ENCODE measurements around the gene ISLR2. TPM values are rescaled to one million over a fixed set of nuclear protein-coding genes. Genes with fewer than 3 reads are reported as not detected.

The ISLR2 gene
- total RNA-seq, 1 experiment from 2014 or later = not detected

Other genes with a start within 250 kb of the ISLR2 start
- 77.4 and 117 TPM in 2 replicates for gene LOXL1, start 204.1 kb upstream of the ISLR2 start, total RNA-seq (2014; rRNA removed; shearing (Covaris generic))
- gene STOML1, start 138.3 kb upstream of the ISLR2 start, total RNA-seq (2014; rRNA removed; shearing (Covaris generic)) = 6.0 and 13.0 TPM in 2 replicates
- gene PML, start 135.9 kb upstream of the ISLR2 start, total RNA-seq (2014; rRNA removed; shearing (Covaris generic)) = 5.8 and 8.7 TPM in 2 replicates
- gene GOLGA6A, start 48.0 kb upstream of the ISLR2 start, total RNA-seq (2014; rRNA removed; shearing (Covaris generic)) = not detected in 2 replicates
- 3.4 and 5.7 TPM in 2 replicates for gene ISLR, start 43.1 kb downstream of the ISLR2 start, total RNA-seq (2014; rRNA removed; shearing (Covaris generic))
- gene STRA6, start 72.2 kb downstream of the ISLR2 start, total RNA-seq (2014; rRNA removed; shearing (Covaris generic)) = 17.2 and 23.9 TPM in 2 replicates
- 3.5 and 16.8 TPM in 2 replicates for gene CCDC33, start 105.7 kb downstream of the ISLR2 start, total RNA-seq (2014; rRNA removed; shearing (Covaris generic))
- gene CYP11A1, start 237.1 kb downstream of the ISLR2 start, total RNA-seq (2014; rRNA removed; shearing (Covaris generic)) = not detected in 2 replicates